GM10266 (cell line): Measurements from ENCODE around the gene NOTCH1.

Experiments used
- DNase-seq: peaks from one replicate; pipeline ENCODE4 v3.0.0; 2012; ENCODE audit errors: extremely low spot score
- CTCF ChIP-seq: IDR thresholded peaks from 2 replicates; pipeline ENCODE4 v1.5.1; 2012; ENCODE audit warnings: mild to moderate bottlenecking, low read depth; ENCODE audit not compliant: control insufficient read depth, insufficient read depth; ENCODE audit errors: missing control alignments

Gene NOTCH1

GRCh38 chr9:136516191-136516654 lies 29.6 kb downstream of the NOTCH1 start:
- TF ChIP-seq CTCF: no peak
- DNase-seq: no peak

- no peak for DNase-seq
- TF ChIP-seq CTCF: no peak
Observed at GRCh38 chr9:136515276-136515675, 30.6 kb downstream of the NOTCH1 start.

- no peak for TF ChIP-seq CTCF
Observed at GRCh38 chr9:136514022-136514714, 31.7 kb downstream of the NOTCH1 start.

GRCh38 chr9:136513191-136513590 lies 32.7 kb downstream of the NOTCH1 start:
- no peak for TF ChIP-seq CTCF
- DNase-seq: no peak

More at GRCh38 chr9:136514022-136514714, 31.7 kb downstream of the NOTCH1 start:
- DNase-seq: no peak

GRCh38 chr9:136512651-136513071 lies 33.2 kb downstream of the NOTCH1 start:
- DNase-seq: peak; percentile 68
- TF ChIP-seq CTCF: no peak

GRCh38 chr9:136511670-136512592 lies 33.9 kb downstream of the NOTCH1 start:
- TF ChIP-seq CTCF: no peak
- no peak for DNase-seq

- no peak for TF ChIP-seq CTCF
- no peak for DNase-seq
Observed at GRCh38 chr9:136511144-136511669, 34.6 kb downstream of the NOTCH1 start.
